GM21381 (cell line): ENCODE measurements around the gene BMP10.

Source experiments
- ATAC-seq: cut with Tn5 transposase; IDR thresholded peaks from one replicate; pipeline ENCODE4 v1.9.1; 2021; ENCODE audit warnings: mild to moderate bottlenecking, moderate library complexity; ENCODE audit not compliant: unreplicated experiment

The BMP10 gene

GRCh38 chr2:68825866-68826265, 45.3 kb downstream of the BMP10 start:
- ATAC-seq: no peak

GRCh38 chr2:68824831-68825230, 46.4 kb downstream of the BMP10 start:
- ATAC-seq: no peak

GRCh38 chr2:68822207-68822872, 48.9 kb downstream of the BMP10 start:
- ATAC-seq: no peak

GRCh38 chr2:68819556-68819955, 51.6 kb downstream of the BMP10 start:
- ATAC-seq: no peak

GRCh38 chr2:68817306-68817705, 53.9 kb downstream of the BMP10 start:
- ATAC-seq: no peak
